PC-9 (cell line): Measurements from ENCODE around the gene ANTXR2.

ENCODE experiments used
- EZH2 ChIP-seq: fragments of 200-600 bp; sonication (generic); IDR thresholded peaks from 2 replicates; pipeline ENCODE4 v1.8.0; 2017; ENCODE audit warnings: antibody characterized with exemption, low read depth
- TF ChIP-seq, protein P1 (sequence below): fragments of 200-600 bp; sonication (generic); conservative IDR thresholded peaks from 2 replicates; pipeline ENCODE4 v1.6.1; 2017; ENCODE audit warnings: mixed run types, antibody characterized with exemption, mild to moderate bottlenecking, moderate library complexity

DNA sequence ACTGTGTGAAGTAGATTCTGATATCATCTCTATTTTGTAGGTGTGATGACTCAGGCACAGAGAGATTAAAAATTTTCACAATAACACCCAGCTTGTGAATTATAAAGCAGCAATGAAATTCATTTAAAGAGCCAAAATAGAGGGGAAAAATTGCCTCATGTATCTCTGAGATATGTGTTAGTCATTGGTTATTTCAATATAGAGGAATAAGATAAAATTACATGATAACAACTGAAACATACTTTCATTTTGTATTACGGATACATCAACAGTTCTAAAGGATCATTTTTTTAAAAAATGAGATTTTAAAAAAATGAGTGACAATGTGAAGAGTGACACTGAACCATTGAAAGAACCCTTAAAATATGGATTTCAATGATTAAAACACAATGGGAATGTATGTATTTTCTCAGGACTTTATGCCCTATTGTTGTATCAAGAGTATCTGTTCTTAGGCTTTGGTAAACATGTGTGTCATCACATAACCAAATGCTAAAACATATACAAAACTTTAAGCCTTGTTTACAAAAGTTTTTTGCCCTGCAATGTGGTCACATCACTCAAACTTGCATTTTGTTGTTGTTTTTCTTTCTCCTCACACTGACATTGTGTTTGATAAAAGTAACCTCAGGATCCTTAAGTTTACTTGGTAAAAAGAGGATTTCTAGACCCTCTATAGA lies 221.3 kb downstream of the ANTXR2 start:
- TF ChIP-seq, protein P1, sequence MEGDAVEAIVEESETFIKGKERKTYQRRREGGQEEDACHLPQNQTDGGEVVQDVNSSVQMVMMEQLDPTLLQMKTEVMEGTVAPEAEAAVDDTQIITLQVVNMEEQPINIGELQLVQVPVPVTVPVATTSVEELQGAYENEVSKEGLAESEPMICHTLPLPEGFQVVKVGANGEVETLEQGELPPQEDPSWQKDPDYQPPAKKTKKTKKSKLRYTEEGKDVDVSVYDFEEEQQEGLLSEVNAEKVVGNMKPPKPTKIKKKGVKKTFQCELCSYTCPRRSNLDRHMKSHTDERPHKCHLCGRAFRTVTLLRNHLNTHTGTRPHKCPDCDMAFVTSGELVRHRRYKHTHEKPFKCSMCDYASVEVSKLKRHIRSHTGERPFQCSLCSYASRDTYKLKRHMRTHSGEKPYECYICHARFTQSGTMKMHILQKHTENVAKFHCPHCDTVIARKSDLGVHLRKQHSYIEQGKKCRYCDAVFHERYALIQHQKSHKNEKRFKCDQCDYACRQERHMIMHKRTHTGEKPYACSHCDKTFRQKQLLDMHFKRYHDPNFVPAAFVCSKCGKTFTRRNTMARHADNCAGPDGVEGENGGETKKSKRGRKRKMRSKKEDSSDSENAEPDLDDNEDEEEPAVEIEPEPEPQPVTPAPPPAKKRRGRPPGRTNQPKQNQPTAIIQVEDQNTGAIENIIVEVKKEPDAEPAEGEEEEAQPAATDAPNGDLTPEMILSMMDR = no peak
- TF ChIP-seq EZH2 = no peak
